ENCODE results near the gene AXIN1. TPM values are rescaled to one million over a fixed set of nuclear protein-coding genes. Genes with fewer than 3 reads are reported as not detected.

The AXIN1 gene
- total RNA-seq, 1 experiment from 2014 or later = 50.3 TPM

DNA sequence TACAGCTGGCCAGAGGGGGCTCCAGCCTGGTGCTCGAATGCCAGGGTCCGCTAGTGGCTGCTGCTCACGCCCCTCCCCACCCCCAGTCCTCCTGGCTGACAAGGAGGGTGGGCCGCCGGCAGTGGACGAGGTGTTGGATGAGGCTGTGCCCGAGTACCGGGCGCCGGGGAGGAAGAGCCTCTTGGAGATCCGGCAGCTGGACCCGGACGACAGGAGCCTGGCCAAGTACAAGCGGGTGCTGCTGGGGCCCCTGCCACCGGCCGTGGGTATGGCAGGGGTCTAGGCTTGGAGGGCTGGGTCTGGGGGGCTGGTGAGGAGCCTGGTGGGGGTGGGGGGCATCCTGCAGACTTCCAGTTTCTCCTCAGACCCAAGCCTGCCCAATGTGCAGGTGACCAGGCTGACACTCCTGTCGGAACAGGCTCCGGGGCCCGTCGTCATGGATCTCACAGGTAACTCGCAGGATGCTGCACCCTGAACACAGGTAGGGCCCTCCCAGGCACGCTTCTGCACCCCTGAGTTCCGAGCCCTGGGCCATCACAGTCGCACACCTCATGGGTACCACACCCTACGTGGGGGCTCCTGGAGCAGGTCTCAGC, 70.8 kb downstream of the AXIN1 start:
- no peak overlapping the region for H3K27ac Mint-ChIP-seq
- DNase-seq (ENCODE audit: low spot score) (no peak), ATAC-seq (no peak)
- H3K27me3 Mint-ChIP-seq (ENCODE audit: low read depth) = peaks cover 30% of the 10 kb centered on the region
- H3K36me3 Mint-ChIP-seq = peaks cover 5% of the 10 kb centered on the region; the same call in 1 of the 2 replicates
- H3K9me3 Mint-ChIP-seq = no peaks in the 10 kb centered on the region
- TF ChIP-seq, protein P1, sequence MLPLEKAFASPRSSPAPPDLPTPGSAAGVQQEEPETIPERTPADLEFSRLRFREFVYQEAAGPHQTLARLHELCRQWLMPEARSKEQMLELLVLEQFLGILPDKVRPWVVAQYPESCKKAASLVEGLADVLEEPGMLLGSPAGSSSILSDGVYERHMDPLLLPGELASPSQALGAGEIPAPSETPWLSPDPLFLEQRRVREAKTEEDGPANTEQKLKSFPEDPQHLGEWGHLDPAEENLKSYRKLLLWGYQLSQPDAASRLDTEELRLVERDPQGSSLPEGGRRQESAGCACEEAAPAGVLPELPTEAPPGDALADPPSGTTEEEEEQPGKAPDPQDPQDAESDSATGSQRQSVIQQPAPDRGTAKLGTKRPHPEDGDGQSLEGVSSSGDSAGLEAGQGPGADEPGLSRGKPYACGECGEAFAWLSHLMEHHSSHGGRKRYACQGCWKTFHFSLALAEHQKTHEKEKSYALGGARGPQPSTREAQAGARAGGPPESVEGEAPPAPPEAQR (CRISPR knock-in tag; IDR thresholded peaks at IDR 0.05) = no peak
- TF ChIP-seq NR3C1 (CRISPR knock-in tag; conservative IDR thresholded peaks at IDR 0.05; ENCODE audit: low read depth) = no peak
- no peak for TF ChIP-seq ZNF138 (CRISPR knock-in tag; conservative IDR thresholded peaks at IDR 0.05)
- TF ChIP-seq, protein P2, sequence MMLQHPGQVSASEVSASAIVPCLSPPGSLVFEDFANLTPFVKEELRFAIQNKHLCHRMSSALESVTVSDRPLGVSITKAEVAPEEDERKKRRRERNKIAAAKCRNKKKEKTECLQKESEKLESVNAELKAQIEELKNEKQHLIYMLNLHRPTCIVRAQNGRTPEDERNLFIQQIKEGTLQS (CRISPR knock-in tag; conservative IDR thresholded peaks at IDR 0.05) = no peak
- no peak for TF ChIP-seq ZNF121 (CRISPR knock-in tag; IDR thresholded peaks at IDR 0.05)
- TF ChIP-seq, protein P3, sequence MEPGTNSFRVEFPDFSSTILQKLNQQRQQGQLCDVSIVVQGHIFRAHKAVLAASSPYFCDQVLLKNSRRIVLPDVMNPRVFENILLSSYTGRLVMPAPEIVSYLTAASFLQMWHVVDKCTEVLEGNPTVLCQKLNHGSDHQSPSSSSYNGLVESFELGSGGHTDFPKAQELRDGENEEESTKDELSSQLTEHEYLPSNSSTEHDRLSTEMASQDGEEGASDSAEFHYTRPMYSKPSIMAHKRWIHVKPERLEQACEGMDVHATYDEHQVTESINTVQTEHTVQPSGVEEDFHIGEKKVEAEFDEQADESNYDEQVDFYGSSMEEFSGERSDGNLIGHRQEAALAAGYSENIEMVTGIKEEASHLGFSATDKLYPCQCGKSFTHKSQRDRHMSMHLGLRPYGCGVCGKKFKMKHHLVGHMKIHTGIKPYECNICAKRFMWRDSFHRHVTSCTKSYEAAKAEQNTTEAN (CRISPR knock-in tag; IDR thresholded peaks at IDR 0.05) = no peak
- TF ChIP-seq, protein P4, sequence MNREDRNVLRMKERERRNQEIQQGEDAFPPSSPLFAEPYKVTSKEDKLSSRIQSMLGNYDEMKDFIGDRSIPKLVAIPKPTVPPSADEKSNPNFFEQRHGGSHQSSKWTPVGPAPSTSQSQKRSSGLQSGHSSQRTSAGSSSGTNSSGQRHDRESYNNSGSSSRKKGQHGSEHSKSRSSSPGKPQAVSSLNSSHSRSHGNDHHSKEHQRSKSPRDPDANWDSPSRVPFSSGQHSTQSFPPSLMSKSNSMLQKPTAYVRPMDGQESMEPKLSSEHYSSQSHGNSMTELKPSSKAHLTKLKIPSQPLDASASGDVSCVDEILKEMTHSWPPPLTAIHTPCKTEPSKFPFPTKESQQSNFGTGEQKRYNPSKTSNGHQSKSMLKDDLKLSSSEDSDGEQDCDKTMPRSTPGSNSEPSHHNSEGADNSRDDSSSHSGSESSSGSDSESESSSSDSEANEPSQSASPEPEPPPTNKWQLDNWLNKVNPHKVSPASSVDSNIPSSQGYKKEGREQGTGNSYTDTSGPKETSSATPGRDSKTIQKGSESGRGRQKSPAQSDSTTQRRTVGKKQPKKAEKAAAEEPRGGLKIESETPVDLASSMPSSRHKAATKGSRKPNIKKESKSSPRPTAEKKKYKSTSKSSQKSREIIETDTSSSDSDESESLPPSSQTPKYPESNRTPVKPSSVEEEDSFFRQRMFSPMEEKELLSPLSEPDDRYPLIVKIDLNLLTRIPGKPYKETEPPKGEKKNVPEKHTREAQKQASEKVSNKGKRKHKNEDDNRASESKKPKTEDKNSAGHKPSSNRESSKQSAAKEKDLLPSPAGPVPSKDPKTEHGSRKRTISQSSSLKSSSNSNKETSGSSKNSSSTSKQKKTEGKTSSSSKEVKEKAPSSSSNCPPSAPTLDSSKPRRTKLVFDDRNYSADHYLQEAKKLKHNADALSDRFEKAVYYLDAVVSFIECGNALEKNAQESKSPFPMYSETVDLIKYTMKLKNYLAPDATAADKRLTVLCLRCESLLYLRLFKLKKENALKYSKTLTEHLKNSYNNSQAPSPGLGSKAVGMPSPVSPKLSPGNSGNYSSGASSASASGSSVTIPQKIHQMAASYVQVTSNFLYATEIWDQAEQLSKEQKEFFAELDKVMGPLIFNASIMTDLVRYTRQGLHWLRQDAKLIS (CRISPR knock-in tag; IDR thresholded peaks at IDR 0.05; ENCODE audit: borderline replicate concordance) = no peak
- TF ChIP-seq ZNF671 (CRISPR knock-in tag; IDR thresholded peaks at IDR 0.05) = no peak
- no peak for TF ChIP-seq TEAD1 (CRISPR knock-in tag; IDR thresholded peaks at IDR 0.05)
- TF ChIP-seq ZNF317 (CRISPR knock-in tag; IDR thresholded peaks at IDR 0.05; ENCODE audit: borderline replicate concordance, low read depth) = no peak
- TF ChIP-seq, protein P5, sequence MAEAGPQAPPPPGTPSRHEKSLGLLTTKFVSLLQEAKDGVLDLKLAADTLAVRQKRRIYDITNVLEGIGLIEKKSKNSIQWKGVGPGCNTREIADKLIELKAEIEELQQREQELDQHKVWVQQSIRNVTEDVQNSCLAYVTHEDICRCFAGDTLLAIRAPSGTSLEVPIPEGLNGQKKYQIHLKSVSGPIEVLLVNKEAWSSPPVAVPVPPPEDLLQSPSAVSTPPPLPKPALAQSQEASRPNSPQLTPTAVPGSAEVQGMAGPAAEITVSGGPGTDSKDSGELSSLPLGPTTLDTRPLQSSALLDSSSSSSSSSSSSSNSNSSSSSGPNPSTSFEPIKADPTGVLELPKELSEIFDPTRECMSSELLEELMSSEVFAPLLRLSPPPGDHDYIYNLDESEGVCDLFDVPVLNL (CRISPR knock-in tag; IDR thresholded peaks at IDR 0.05; ENCODE audit: borderline replicate concordance, low read depth) = no peak
- TF ChIP-seq ZNF263 (CRISPR knock-in tag; IDR thresholded peaks at IDR 0.05; ENCODE audit: low read depth) = no peak
- TF ChIP-seq NFE2L1 (CRISPR knock-in tag; IDR thresholded peaks at IDR 0.05) = no peak
- H3K4me3 Mint-ChIP-seq = no peak overlapping the region
- POLR2A ChIA-PET = no interaction called here
- no peaks in the 10 kb centered on the region; the same call in 1 of the 2 replicates for H3K4me1 Mint-ChIP-seq
- CTCF ChIA-PET = interaction anchor here (0.5 kb wide), 1 partner anchor 12 kb away, joined by 3 read pairs; no protein-coding TSS in a partner anchor

DNA sequence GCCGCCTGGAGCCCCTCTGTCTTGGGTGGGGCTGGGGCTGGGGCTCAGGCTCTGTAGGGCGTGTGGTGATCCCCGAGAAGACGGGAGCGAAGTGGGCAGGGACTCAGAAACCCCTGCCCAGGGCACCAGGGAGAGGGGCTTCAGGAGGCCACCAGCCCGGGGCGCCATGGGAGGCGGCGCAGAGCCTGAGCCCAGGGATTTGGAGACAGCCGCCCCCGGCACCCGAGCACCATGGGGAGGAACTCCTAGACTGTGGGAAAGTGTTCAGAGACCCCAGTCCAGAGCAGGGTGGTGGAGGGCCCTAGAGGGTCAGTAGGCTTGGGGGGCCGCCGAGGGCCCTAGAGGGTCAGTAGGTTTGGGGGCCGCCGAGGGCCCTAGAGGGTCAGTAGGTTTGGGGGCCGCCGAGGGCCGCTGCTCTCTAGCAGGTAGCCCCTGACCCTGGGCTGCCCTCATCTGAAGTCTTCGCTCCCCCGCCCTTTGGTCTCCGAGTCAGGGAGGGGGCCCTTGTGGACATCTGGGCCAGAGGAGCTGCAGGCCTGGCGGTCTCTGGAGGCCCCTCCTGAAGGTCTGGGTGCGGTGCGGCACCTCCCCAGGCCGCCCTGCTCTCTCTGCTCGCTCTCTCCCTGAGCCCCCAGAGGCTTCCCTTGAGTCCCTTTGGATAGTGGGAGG, 71.4 kb downstream of the AXIN1 start:
- Mint-ChIP-seq H3K27ac (no peak overlapping the region), H3K9me3 (no peaks in the 10 kb centered on the region), H3K4me3 (peak overlapping the region; percentile 60), H3K36me3 (no peaks in the 10 kb centered on the region), H3K4me1 (no peaks in the 10 kb centered on the region; the same call in 1 of the 2 replicates), H3K27me3 (ENCODE audit: low read depth) (peaks cover 36% of the 10 kb centered on the region)
- TF ChIP-seq ZNF416 (CRISPR knock-in tag; IDR thresholded peaks at IDR 0.05) (no peak), ZNF263 (CRISPR knock-in tag; IDR thresholded peaks at IDR 0.05; ENCODE audit: low read depth) (no peak)
- TF ChIP-seq, protein P6, sequence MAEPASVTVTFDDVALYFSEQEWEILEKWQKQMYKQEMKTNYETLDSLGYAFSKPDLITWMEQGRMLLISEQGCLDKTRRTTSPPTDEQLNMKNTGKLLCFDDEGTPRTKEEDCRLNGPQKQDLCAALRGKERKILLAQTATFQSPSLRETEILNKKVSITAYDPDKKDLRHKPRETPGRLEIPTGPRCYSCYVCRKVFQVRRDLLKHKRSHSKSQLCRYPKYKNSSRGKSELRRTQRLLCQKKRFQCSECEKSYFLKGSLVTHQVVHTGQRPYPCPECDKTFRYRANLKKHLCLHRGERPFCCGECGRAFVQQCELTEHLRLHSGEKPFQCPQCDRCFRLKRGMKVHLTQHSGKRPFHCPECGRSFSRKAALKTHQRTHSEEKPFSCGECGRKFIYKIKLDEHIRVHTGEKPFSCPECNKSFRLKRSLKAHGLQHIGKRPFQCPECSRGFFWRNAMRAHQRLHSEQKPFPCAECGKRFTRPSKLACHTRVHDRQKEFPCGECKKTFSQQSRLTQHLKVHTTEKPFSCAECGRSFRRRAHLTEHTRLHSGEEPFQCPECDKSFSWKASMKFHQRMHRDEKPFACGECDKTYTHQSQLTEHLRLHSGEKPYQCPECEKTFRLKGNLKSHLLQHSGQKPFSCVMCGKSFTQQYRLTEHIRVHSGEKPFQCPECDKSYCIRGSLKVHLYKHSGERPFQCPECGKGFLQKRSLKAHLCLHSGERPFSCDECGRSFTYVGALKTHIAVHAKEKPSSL (CRISPR knock-in tag; conservative IDR thresholded peaks at IDR 0.05) = no peak
- DNase-seq (ENCODE audit: low spot score) (no peak), ATAC-seq (peak; percentile 13)
- ChIA-PET CTCF (interaction anchor here (1.0 to 2.6 kb wide), 2 partner anchors 72 to 184 kb away, joined by 4 to 11 read pairs; no protein-coding TSS in a partner anchor), POLR2A (no interaction called here)

Measured in WTC11 (cell line).